A204.1 (cell line): ENCODE measurements around the gene LAMB2.

Source experiments
- FAIRE-seq: peaks from 2 replicates; lab custom pipeline; 2012; peaks lifted over from hg19 to GRCh38; lab: Jason Lieb, UNC

The LAMB2 gene

GRCh38 chr3:49120438-49121131 is 12.3 kb downstream of the LAMB2 start, which contains the start of gene USP19:
USP19 (minus strand) TSS chr3:49120823; CDS start chr3:49119145, 1,678 bp downstream.
- FAIRE-seq, result peak; percentile 68

- no peak for FAIRE-seq
Measured at GRCh38 chr3:49120096-49120437, 12.8 kb downstream of the LAMB2 start.

- FAIRE-seq, result no peak
Measured at GRCh38 chr3:49119439-49119838, 13.4 kb downstream of the LAMB2 start.

- FAIRE-seq, result no peak
Measured at GRCh38 chr3:49119036-49119435, 13.8 kb downstream of the LAMB2 start.

GRCh38 chr3:49112262-49112661 is 20.6 kb downstream of the LAMB2 start:
- no peak for FAIRE-seq

- no peak for FAIRE-seq
Measured at GRCh38 chr3:49111347-49111746, 21.5 kb downstream of the LAMB2 start.

GRCh38 chr3:49110780-49111179 is 22.1 kb downstream of the LAMB2 start:
- no peak for FAIRE-seq

- FAIRE-seq, result no peak
Measured at GRCh38 chr3:49108346-49108745, 24.5 kb downstream of the LAMB2 start.

GRCh38 chr3:49104427-49105291 is 28.2 kb downstream of the LAMB2 start, which contains the start of gene QARS1:
QARS1 (minus strand) TSS chr3:49104757; CDS start chr3:49104733, 24 bp downstream.
- FAIRE-seq, result peak; percentile 97

GRCh38 chr3:49104052-49104426 is 28.8 kb downstream of the LAMB2 start:
- FAIRE-seq, result no peak

GRCh38 chr3:49100046-49100615 is 32.7 kb downstream of the LAMB2 start:
- FAIRE-seq, result no peak

GRCh38 chr3:49098910-49099630 is 33.8 kb downstream of the LAMB2 start:
- no peak for FAIRE-seq

GRCh38 chr3:49098429-49098828 is 34.4 kb downstream of the LAMB2 start:
- no peak for FAIRE-seq

- peak; percentile 98 for FAIRE-seq
Measured at GRCh38 chr3:49093853-49094767, 38.7 kb downstream of the LAMB2 start, which contains the start of gene QRICH1. QRICH1 (minus strand) TSS chr3:49094071; CDS start chr3:49077017, 17,054 bp downstream.

GRCh38 chr3:49092938-49093852 is 39.7 kb downstream of the LAMB2 start:
- peak; percentile 61 for FAIRE-seq

GRCh38 chr3:49081429-49081828 is 51.4 kb downstream of the LAMB2 start:
- no peak for FAIRE-seq

- peak; percentile 98 for FAIRE-seq
Measured at GRCh38 chr3:49079270-49079669, 53.6 kb downstream of the LAMB2 start.

- FAIRE-seq, result no peak
Measured at GRCh38 chr3:49076646-49077045, 56.2 kb downstream of the LAMB2 start.

GRCh38 chr3:49076116-49076515 is 56.7 kb downstream of the LAMB2 start:
- no peak for FAIRE-seq
